Stomach (tissue), 4 donors: ENCODE results near the gene MOB3B.

Source experiments
- CTCF ChIP-seq, 7 experiments: fragments of 450-650 bp in 4 of 7; fragments of 200-600 bp in 3 of 7; sonication (generic) in 3 of 7; IDR thresholded peaks; one replicate each; pipeline ENCODE4 v1.5.1; 2016 to 2019; ENCODE audit warnings: antibody characterized with exemption in 7 of 7, control low read depth in 2 of 7, mild to moderate bottlenecking in 1 of 7
- POLR2AphosphoS5 ChIP-seq, 3 donors: sonication (generic); formaldehyde crosslinking; IDR thresholded peaks; one replicate each; pipeline ENCODE4 v1.6.1; 2016; ENCODE audit warnings: antibody characterized with exemption in 3 of 3

GRCh38 chr9:27379311-27380251 is 150.0 kb downstream of the MOB3B start:
- TF ChIP-seq POLR2AphosphoS5 (IDR thresholded peaks at IDR 0.05) = no peak
- TF ChIP-seq CTCF (IDR thresholded peaks at IDR 0.05) = no peak
